ENCODE results near the gene EPB41L1.

GRCh38 chr20:36153736-36154699 is 522 bp upstream of the EPB41L1 start:
- no peak for TF ChIP-seq EZH2 (IDR thresholded peaks at IDR 0.05; ENCODE audit: borderline replicate concordance, low read depth, low read length, poor library complexity, severe bottlenecking)
- TF ChIP-seq, protein P1, sequence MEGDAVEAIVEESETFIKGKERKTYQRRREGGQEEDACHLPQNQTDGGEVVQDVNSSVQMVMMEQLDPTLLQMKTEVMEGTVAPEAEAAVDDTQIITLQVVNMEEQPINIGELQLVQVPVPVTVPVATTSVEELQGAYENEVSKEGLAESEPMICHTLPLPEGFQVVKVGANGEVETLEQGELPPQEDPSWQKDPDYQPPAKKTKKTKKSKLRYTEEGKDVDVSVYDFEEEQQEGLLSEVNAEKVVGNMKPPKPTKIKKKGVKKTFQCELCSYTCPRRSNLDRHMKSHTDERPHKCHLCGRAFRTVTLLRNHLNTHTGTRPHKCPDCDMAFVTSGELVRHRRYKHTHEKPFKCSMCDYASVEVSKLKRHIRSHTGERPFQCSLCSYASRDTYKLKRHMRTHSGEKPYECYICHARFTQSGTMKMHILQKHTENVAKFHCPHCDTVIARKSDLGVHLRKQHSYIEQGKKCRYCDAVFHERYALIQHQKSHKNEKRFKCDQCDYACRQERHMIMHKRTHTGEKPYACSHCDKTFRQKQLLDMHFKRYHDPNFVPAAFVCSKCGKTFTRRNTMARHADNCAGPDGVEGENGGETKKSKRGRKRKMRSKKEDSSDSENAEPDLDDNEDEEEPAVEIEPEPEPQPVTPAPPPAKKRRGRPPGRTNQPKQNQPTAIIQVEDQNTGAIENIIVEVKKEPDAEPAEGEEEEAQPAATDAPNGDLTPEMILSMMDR (conservative IDR thresholded peaks at IDR 0.05; ENCODE audit: low read depth, low read length) = no peak
